ENCODE results near the gene TXNDC16.

The TXNDC16 gene

DNA sequence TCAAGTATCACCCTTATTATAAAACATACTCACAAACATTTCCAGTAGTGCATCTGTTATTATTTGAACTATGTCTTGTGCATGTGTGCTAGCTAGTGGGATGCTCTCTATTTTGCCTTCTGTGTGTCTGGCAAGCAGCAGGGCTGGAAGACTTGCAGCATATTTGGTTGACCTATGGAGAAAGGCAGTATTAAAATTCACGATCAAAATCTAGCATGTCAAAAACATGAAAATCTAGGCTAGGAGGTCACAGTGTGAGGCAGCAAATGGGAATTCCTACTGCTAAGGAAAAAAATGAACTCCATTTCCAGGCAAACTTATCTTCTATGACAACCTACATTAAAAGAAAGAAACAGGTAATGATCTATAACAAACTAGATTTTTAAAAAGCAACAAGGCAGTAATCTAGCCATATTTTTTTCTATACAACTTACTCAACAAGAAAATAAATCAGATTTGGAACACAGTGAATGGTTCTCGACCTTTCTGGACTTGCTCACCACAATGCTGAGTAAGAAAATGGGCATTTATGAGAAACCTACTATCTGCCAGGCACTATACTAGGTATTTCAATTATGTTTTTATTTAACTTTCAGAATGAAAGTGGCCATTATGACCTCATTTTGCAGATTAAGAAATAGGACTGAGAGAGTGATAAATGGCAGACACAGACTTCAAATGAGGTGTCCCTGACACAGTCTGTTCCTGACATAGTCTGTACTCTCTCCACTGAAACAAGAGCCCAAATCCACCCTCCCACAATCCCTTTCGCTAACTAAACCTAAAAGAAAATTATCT lies 96.8 kb downstream of the TXNDC16 start:
- no peak for DNase-seq (ENCODE audit: low spot score)

DNA sequence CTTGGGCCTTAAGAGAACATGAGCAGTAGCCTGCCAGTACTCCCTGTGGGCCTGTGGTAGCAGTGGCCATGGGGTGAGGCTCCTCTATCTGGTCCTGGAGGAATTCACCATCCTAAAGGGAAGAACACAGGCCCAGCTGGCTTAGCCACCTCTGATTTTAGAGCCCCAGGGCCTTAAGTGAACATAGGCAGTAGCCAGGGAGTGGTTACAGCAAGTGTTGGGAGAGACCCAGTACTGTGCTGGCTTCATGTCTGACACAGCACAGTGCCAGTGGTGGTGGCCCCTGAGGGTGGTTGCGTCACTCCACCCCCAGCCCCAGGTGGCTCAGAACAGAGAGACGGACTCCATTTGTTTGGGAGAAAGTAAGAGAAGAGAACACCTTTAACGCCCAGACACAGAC lies 105.1 kb downstream of the TXNDC16 start:
- no peak for DNase-seq (ENCODE audit: low spot score)

DNA sequence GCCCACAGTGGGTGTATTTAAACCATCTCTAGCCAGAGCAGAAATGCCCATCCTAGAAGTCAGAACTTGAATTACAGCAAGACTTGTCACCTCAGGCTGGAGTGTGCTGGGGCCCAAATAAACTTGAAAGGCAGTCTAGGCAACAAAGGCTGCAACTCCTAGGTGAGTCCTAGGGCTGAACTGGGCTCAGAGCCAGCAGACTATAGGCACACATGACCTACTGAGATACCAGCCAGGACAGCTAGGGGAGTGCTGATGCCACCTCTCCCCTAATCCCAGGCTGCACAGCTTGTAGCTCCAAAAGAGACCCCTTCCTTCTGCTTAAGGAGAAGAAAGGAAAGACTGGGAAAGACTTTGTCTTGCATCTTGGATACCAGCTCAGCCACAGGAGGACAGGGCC lies 106.0 kb downstream of the TXNDC16 start:
- no peak for DNase-seq (ENCODE audit: low spot score)

DNA sequence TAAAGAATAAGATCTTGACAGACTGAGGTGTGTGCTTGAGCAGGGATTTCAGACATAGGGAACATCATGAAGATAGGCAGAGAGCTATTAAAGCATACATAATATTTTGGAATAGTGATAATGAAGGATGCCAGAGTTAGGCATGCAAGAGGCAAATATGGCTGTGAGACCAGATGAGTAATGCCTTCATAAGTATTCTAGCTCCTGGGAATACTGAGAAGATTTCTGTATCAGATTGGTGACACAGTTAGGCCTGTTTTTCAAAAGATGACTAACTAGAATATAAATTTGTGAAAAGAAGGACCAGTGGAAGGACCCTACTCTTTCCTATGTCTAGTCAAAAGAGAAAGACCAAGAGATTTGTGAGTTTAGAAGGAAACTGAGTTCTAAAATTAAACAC lies 108.8 kb downstream of the TXNDC16 start:
- no peak for DNase-seq (ENCODE audit: low spot score)

DNA sequence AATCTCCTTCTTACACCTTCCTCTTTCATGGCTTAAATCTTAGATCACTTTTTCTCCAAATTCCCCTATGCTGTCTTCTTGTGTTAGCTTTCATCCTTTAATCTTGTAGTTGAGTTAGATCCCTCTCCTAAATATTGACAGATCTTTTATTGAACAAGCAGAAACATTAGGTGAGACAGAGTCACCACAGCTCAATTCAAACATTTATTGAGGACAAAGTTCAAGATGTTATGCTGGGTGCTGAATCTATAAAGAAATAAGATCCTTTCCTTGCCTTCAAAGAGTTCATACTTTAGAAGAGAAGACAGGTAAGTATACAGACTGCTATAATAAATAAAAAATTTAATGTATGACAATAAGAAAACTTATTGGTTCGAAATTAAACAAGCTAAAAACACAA lies 109.7 kb downstream of the TXNDC16 start:
- DNase-seq (ENCODE audit: low spot score): no peak

DNA sequence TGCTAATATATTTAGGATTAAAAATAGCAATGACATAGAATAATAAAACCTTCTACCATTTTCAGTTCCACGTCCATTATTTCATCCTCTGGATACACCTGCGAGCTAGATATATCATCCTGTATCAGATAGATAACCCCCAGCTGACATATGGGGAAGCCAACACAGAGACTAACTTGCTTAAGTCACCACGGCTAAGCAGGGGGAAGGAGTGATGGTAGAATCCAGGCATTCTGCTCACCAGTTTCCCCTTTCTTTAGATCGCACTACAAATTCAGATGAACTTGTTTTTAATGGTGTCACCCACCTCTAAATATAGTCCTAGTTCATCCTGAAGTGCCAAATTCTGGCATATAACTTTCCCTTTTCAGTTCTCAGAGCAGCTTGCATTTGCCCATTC lies 110.1 kb downstream of the TXNDC16 start:
- DNase-seq (ENCODE audit: low spot score): no peak

DNA sequence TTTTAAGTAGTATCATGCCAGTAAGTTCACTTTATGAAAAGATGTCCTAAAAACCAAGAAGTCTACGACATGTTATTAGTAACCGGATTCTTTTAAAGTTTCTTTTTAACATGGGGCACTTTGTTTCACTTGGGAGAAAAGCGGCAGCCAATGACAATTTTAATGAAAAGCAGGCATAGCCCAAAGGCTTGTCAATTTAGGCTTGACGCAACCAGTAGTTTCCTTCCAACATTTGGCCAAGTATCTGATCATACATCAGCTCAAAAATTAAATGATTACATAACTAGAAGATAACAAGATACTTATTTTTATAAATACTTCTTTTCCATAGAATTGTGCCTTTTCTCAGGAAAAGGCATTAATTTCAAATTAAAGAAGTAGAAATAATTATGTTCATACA lies 112.8 kb downstream of the TXNDC16 start:
- no peak for DNase-seq (ENCODE audit: low spot score)

DNA sequence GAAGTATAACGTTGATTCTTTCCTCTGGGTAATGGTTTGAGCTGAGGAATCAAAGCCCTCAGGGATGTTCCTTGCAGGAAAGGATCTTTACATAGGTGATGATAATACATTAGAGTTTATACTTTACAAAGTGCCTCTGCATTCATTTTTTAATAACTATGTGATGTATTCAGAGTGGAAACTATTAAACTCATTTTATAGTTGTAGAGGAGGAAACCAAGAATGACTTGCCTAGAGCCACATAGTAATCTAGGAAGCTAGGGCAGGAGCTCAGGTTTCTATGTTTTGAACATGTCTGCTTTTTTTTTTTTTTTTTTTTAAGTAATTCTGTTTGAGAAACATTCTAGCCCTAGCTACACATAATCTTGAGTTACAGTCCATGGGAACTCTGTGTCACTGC lies 117.3 kb downstream of the TXNDC16 start:
- no peak for DNase-seq (ENCODE audit: low spot score)

DNA sequence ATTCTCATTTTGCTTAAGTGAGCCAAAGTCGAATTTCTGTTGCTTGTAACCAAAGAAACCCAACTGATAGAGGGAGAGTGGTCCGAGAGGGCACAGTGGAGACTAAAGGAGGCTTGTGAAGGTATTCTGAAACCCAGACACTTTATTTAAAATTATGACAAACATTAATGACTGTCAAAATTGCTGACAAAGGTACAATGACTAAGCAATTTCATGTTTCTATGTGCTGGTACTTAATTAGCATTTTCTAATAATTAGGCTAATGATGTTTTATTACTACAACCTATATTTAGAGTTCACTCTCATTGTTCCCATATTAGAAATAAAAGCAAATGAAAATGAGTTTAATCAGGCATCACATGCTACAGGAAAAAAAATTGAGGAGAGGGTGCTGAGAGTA lies 121.8 kb downstream of the TXNDC16 start:
- no peak for DNase-seq (ENCODE audit: low spot score)

DNA sequence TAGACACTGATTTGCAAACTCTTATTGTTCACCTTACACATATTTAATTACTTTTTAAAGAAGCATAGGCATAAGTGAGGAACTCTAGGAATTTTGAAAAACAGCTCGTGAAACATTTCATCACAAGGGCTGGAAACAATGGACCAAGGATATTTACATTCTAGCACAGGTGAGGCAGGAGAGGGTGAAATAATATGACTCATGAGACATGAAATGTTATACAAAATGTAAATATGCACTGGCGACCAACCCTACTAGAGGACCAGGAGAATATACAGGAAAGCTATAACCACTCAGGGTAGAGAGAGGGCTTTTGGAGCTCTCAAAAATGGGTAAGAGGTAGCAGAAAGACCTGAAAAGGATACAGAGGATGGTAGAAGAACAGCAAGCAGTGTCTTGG lies 122.9 kb downstream of the TXNDC16 start:
- no peak for DNase-seq (ENCODE audit: low spot score)

DNA sequence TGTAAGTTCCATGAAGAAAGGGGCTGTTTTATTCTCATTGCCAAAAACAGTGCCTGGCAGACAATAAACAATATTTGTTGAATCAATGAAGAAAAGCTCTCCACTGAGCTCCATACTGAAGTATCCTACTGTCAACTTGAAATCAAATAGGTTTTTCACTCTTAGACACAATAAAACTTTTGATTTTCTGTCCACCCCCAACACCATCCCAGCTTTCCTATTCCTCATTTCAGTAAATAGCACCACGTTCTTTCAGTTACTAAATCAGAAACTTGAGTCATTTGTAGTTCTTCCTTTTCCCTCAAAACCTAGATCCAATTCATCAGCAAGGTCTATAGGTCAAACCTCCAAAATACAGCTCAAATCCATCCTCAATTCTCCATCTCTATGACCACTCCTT lies 124.8 kb downstream of the TXNDC16 start:
- no peak for DNase-seq (ENCODE audit: low spot score)

DNA sequence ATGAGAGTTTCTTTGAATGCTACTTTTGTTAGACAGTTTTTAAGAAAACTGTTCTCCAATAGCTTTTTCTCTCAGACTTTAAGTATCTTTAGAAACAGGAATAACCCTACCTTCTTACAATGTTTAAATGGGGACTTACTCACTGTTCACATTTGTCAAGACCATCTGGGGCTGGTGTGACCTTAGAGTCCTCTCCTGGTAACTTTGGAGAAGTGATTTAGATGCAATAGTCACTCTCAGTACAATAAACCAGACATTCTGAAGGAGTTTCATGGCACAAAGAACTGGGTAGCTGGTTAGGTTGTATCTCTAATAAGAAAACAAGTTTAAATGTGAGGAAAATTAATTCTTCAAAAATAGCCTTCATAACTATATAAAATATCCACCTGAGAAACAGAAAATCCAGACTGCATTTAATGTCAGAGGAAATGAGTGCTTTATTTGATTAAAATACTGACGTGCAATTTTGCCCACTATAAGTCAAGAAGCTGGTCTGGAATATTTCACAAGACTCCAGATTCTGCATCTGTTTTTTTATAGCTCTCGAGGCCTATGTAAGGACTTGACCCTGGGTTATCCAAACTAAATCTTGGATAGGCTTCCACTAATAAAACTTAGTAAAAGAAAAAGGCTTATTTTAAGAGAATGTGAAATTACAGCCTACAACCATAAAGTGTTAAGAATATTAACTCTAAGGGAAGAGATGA lies 129.5 kb downstream of the TXNDC16 start:
- DNase-seq (ENCODE audit: low spot score): no peak

DNA sequence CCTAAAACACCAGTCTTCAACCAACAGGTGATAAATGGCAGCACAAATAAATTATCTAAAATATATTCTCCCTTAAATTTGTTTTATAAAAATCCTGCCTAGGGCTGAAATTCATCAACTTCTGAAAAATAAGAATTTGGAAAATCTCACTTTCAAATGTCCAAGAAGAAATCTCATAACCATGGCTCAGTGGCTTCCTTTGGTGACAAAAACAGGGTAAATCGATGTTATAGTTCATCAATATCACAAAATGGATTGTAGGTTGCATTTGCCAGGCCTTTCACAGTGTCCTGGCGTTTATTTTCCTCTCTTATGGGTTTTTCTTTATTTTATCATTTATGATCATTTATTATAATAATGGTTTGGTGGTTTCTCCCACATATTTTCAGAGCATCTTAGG lies 135.2 kb downstream of the TXNDC16 start:
- no peak for DNase-seq (ENCODE audit: low spot score)

DNA sequence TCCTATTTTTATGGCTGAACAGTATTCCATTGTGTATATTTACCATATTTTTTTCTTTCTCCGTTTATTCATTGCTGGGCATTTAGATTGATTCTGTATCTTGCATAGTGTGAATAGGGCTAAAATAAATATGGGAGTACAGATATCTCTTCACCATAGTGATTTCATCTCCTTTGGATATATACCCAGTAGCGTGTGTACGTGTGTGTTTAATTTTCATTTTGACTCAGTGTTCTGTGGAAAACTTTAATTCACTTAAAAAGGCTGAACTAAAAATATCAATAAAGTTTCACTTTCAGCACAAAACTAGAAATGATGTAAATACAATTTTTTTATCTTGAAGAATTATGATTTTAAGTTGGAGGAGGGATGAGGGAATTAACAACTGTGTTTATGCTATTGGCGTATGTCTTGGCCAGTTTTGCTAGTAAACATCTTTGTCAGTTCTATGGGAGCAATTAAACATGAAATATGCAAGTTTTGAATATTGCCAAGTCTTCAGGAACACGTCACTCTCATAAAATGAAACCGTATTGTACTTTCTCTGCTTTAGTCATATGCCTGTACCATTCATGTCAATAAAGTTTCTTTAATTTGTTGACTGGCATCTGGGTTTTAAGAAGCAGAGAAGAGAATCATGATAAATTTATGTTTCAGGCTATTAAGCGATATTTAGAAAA lies 138.4 kb downstream of the TXNDC16 start:
- no peak for DNase-seq (ENCODE audit: low spot score)

DNA sequence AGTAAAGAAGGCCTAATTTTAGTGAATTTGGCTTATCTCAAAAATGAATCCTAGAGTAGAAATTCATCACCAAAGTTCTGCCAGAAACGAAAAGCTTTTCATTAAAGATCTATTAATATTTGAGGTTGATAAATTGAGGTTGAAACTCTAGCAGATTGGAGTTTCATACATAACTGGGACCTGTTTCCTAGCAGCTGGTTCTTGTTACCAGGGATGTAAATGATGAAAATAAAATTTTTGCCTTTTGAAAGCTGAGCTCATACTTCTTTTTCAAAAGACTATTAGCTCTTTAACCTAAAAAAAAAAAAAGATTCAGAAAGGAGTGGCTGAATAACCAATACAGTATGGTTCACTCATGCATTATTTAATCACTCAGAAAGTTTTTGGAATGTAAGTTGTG lies 139.9 kb downstream of the TXNDC16 start:
- DNase-seq (ENCODE audit: low spot score): no peak

DNA sequence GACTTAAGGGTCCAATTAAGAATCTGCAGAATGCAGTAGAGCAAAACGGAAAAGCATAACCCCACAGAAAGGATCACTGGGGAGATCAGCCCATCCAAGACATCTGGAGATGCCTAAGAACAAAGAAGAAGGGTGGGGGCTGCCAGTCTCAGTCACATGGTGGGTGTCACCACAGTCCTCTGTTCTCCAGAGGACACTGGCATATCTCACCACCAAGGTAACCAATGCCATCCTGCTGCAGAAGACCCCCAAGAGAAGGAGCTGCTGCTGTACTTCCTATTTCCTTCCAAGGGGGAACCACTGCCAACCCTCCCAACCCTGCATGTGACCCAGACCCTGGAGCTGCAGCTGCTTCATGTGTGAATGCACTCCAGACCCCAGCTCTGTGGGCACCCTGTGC lies 147.0 kb downstream of the TXNDC16 start:
- DNase-seq (ENCODE audit: low spot score): no peak

DNA sequence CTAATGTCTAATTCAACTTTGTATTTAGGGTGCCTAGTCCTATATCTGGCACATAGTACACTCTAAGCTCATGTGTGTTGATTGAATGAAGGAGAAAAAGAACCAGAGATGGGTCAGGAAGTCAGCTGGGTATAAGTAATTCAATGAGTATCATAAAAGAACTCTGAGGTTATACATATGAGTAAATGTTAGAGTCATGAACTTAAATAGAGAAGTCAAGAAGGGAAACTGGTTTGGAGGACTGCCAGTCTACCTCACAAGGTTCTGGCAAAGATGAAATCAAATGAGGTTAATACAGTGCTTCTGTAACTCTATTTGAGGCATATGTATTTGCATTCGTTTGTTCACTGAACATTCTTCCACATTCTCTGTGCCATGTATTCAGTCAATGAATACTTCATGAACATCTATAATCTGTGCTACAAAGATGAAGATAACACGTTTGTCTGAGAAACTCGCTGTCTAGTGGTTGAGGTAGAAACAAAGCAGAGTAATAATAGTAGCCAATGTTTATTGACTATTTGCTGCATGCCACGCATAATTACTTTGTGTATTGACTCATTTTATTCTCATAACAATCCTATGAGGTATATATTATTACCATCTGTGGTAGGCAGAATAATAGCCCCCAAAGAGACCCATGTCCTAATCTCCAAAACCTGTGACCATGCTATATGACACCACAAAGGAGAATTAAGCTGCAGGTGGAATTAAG lies 149.3 kb downstream of the TXNDC16 start:
- no peak for DNase-seq (ENCODE audit: low spot score)

DNA sequence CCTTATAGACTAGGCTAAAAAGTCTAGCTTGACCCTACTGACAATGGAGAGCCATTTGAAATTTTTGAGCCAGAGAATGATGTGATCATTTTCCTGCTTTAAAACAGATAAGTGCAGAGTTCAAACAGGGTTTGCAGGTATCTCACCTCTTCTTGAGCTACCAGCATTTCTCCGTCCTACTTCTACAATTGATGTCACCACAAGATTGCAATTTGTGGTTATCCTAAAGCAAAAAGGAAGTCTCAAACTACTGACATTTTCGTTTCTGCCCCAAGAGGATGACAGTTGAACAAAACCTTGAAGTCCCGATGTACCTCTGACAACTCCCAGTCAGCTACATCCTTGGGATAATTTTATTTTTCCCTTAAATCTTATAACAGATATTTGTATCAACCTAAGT lies 151.5 kb downstream of the TXNDC16 start:
- no peak for DNase-seq (ENCODE audit: low spot score)

DNA sequence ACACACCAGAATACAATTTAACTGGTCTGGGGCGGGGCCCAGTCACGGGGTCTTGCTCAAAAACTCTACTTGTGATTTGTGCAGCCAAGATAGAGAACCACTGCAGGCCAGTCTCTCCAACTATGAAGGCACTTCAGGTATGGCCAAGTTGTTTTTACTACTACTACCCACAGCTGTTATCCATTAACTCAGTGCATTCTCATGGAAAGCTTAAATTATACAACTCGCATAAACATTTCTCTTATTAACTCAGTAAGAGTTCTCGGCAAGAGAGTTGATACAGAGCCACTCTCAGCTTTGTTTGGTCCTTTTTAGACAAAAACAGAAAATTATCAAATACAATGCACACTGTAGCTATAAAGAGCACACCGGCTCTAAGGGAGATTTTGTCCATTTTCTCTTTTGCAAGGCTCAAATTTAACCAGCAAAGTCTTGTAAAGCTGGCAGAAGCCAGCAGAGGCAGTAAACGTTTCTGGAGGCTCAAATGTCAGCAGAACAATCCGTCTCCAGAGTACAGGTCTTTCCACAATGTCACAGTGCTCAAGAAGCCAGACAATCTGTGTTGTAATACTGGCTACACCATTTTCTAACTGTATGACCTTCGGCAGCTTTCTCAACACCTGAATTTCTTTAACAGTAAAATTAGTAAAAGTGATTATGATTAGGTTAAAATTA lies 152.2 kb downstream of the TXNDC16 start:
- peak; percentile 33 for DNase-seq (ENCODE audit: low spot score)

DNA sequence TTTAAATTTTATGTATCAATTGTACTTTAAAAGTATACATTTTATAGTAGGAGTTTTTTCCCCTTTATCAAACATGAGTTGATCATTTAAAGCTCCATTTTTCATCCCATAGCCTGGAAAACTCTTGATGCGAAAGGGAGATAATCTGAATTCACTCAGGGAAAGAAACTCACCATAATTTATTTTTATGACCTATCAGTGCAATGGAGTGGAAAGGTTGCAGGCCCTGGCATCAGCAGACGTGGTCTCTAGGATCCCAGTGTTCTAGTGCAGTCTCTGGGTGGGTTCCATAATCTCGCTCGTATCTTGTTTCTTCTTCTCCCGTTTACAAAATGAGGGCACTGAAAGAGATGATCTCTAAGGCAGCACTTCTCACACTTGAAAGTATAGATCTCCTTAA lies 153.2 kb downstream of the TXNDC16 start:
- no peak for DNase-seq (ENCODE audit: low spot score)

DNA sequence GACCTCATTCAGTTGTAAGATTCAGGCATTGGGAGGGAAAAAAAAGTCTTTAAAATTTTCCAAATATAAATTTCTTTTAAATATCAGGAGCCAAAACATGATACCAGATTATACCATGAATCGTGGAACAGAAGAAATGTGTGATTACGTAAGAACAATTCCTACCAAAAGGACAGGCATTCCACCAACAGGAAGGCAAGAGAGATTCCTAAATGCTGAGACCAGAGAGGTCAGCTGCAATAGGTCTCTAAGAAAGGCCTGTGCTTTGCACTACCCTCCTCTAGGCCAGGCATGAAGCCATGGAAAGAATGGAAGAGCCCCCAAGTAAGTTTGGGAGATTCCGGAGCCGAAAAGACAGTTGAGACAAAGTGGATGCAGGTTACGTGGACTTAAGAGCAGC lies 154.5 kb downstream of the TXNDC16 start:
- DNase-seq (ENCODE audit: low spot score): no peak

DNA sequence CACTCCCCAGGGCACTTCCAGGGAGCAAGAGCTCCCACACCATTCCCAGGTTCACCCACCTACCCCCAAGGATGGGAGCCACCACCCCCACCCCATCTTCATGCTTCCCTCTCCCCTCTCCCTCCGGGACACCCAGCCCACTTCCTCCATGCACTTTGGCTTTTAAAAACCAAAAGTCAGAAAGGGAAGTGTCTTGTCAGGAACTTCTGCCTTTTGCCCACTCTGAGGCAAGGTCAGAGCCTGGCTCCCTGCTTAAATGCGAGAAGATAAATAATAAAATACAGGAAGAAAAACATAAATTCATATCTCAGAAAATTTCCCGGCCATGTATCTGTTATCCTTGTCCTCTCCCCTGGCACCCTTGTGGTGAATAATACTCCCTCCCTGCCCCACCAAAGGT lies 156.6 kb downstream of the TXNDC16 start:
- no peak for DNase-seq (ENCODE audit: low spot score)

Measured in iPS-NIHi11 (cell line).